GM12891 (cell line): ENCODE measurements around the gene WDR64.

Experiments
- PAX5 ChIP-seq: IDR thresholded peaks from 2 replicates; pipeline ENCODE4 v1.6.1; 2011; ENCODE audit warnings: low read length, moderate library complexity, mild to moderate bottlenecking; ENCODE audit not compliant: insufficient read depth, severe bottlenecking
- POLR2A ChIP-seq: IDR thresholded peaks from 2 replicates; pipeline ENCODE4 v1.6.1; 2011; ENCODE audit warnings: low read depth, low read length, control low read depth
- POLR2AphosphoS5 ChIP-seq: IDR thresholded peaks from 2 replicates; pipeline ENCODE4 v1.6.1; 2011; ENCODE audit warnings: low read depth, low read length, control low read depth

DNA sequence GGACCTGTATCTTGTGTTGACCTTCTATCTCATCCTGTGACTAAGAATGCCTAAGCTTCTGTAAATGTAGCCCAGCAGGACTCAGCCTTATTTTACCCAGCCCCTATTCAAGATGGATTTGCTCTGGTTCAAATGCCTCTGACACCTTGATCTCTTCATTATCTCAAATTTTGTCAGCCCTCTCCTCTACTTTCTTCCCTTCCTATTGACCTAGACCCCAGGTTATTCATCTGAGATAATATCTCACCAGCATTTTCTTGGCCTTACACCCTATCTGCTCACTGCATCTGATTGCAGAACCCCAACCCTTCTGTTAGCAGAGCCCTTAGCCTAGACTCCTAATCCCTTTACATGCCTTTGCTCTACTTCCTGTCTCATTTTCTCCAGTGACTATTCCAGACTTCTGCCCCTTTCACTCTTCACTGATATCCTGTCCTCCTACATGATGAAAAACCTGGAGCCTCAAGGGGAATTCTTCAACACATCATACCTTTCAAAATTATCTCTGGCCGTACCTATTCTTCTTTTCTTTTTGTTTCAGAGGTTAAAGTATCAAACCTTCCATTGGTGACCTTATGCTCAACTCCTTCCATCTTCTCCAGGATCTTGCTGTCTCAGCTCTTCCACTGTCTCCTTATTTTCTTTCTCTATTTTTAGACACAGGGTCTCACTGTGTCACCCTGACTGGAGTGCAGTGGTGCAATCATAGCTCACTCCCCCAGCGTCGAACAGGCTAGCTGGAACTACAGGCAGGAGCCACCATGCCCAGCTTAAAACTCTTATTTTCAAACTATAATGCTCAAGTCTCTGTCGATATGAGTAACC is 44.9 kb downstream of the WDR64 start:
- TF ChIP-seq POLR2AphosphoS5 (no peak), POLR2A (no peak), PAX5 (no peak)
